ENCODE results near the gene GPR89A.
"Not testable (repeated sequence)": the region's sequence is repeated elsewhere in the genome, so short reads cannot be mapped to it uniquely, and the experiment has no call there.

GPR89A gene

DNA sequence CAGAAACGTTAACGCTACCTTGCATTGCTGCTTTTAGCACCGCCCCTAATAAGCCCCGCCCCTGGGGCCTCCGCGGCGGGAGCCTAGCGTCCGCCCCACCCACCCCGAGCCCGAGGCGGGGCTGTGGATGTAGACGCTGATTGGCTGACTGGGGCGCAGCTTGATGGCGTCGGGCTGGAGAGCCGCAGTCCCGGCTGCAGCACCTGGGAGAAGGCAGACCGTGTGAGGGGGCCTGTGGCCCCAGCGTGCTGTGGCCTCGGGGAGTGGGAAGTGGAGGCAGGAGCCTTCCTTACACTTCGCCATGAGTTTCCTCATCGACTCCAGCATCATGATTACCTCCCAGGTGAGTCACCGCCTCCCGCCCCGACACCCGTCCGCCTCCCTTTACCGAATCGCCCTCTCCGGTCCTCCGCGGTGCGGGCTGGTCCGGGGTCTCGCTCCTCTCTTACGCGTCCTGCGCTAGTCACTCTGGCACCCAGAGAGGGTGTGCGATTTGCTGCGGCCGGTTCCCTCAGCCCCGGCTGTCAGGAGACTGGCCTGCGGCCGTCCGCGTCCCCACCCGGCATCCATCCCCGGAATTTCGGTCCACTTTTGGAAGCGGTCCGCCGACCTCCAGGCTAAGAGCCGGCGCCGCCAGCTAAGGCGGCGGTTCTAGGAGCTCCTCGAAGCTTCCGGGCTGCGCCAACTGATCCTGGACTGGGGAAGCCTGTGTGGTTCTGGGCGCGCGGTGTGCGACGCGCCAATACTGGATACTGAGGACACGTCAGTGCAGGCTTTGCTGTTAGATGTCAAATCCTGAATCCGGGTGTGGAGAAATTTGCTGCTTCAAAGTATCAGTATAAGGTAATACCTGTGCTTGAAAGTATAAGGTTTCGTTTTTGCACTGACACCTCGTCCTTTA, at the start of gene GPR89A:
Gene GPR89A, plus strand, starts transcription at position 156 of the 901 bp plus-strand sequence. Its CDS starts 146 bp downstream, at position 302.
- peak; percentile 90 for DNase-seq

DNA sequence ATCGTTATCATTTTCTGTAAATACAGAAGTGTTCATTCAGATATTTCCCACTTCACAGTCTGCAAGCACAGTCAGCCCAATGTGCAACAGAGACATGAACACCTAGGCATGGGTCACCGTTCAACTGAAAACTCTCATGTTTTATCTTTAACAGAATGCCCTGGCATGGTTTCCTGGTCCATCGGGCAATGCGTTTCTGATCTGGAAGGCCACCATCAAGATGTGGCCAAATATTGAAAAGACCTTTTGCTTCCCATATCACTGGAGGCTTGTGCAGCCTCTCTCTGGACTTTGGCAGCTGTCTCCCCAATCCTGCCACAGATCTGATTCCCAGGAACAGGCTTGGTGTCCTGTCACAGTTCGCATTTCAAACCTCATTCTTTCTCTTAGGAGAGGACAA, 21.0 kb upstream of the GPR89A start:
- not testable (repeated sequence) for DNase-seq

DNA sequence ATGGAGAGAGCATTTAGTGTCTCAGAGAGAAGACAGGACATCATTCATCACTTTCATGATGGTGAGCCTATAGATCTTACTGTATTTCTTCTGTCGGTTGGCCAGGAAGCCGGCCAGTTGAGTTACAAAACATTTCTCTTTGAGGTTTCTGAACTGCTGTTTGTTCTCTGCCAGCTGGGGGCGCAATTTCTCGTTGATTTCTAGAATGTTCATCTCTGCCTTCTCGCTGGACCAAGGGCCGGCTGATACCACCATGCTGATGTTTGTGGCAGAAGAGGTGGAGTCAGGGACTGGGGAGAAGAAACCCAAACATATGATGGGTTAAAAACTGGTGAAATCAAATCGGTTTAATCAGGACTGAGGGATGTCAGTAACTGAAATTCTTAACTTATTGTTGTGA, 17.0 kb upstream of the GPR89A start:
- not testable (repeated sequence) for DNase-seq

DNA sequence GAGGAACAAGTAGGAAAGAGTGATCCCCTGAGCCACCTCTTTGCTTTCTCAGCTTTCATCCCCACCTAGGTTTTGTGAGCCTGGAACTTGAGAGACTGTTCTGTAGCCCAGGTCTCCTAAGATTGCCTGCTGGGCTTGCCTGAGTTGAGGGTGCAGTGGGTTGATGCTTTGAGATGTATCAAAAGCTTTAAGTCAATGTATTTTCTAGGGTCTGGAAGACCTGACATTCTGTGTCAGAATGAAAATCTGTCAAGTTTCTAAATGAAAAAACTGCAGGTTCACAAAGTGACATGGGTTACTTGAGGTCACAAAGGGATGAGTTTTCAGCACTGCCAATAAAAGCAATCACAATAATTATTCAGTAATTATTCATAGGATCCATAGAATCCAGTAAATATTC, 15.4 kb upstream of the GPR89A start:
- DNase-seq, result not testable (repeated sequence)

DNA sequence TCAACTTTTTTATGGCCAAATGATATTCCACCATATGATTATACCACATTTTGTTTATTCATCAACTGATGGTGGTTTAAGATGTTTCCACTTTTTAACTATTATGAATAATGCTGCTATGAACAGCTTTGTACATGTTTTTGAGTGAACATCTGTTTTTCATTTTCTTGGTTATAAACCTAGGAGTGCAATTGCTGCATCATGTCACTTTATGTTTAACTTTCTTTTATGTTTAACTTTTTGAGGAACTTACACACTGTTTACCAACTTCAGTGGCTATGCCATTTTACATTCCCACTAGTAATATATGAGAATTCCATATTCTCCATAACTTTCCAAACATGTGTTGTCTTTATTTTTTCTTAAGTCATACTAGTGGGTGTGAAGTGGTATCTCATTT, 12.4 kb upstream of the GPR89A start:
- DNase-seq, result not testable (repeated sequence)

DNA sequence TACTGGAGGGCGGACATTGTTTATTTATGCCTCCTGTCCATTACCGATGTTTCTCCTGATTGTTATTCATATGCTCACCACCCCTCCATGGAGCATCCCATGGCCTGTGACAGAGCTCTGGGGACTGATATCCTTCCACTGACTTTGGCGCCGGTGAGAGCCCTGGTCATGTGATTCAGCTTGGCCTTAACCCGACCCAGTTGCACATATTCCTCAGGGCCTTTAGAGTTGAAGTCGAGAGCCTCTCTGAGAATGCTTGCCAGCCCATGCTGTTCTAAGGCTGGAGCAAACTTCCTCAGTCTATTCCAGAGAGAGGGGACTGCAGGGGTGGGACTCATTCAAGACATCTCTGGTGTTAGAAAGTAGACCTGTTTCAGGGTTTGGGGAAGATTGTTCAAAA, 11.6 kb upstream of the GPR89A start:
- not testable (repeated sequence) for DNase-seq

DNA sequence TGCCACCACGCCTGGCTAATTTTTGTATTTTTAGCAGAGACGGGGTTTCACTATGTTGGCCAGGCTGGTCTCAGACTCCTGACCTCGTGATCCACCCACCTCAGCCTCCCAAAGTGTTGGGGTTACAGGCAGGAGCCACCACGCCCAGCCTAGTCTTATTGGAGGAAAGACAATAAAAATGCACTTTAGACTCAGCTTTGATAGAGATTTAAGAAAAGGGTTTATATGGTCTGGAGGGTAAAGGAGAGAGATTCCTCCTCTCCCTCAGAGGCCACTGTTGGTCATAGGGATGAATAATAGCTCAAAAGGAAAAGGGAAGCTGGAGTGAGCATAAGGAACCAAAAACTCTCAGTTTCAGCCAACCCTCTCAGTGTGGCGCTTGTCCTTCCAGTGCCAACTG, 8.4 kb upstream of the GPR89A start:
- DNase-seq, result not testable (repeated sequence)

DNA sequence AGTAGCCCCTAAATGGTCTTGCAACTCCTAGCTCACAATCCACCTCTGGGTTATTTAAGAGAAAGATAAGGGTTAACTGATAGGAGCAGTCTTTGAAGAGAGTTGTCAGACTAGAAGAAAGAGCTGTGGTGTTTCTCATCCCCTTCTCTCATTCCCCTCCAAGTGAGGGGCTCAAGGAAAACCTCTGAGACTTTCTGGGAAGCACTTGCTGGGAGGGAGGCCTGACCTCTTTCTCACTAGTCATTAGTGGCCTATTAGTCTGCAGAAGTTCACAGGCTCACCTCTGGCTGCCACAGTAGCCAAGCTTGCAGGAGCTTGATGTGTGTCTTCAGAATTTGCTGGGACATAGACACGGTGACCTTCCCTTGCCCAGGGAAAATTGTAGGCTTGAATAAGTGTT, 6.2 kb upstream of the GPR89A start:
- DNase-seq, result no peak

DNA sequence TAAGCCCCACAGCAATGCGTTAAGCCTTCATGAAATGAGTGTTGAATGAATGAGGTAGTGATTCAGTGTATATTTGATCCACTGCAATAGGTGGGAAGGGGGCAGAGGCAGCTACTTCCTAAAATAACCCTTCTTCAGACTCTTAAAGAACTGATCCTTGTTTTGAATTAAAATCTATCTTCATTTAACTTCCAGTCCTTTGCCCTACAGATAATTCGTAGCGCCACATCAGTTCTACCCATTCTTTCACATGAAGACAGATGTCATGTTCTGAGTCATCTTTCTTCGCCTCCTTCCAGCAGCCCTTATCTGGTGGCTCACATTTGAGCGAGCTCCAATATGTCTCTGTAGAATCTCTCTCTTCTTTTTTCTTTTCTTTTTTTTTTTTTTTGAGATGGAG, 948 bp upstream of the GPR89A start:
- not testable (repeated sequence) for DNase-seq

DNA sequence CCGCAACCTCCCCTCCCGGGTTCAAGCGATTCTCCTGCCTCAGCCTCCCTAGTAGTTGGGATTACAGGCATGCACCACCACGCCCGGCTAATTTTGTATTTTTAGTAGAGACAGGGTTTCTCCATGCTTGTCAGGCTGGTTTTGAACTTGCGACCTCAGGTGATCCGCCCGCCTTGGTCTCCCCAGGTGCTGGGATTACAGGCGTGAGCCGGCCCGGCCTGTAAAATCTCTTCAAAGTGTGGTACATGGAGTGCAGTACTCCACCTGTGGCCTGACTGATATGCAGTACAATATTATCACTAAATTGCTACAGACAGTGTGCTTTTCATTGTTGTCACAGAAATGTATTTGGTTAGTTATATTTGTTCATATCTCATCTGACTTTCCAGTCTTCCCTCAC, 499 bp upstream of the GPR89A start:
- DNase-seq, result not testable (repeated sequence)

DNA sequence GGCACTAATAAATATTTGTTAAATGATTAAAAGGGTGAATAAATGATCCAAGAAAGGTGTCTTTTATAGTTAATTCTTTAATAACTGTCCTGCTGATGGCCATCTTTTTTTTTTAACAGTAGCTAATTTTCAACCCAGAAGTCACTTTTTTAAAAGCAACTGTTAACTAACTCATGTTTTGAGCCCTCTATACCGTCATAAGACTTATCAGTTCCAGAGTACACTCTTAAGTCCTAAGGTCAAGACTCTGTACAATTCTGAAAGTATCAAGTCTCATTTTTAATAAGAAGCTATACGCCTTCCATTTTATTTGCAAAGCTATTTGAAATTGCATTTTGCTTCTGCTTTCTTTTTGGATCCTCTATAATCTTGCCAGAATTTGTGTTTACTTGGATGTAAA, 3.0 kb downstream of the GPR89A start:
- DNase-seq, result not testable (repeated sequence)

DNA sequence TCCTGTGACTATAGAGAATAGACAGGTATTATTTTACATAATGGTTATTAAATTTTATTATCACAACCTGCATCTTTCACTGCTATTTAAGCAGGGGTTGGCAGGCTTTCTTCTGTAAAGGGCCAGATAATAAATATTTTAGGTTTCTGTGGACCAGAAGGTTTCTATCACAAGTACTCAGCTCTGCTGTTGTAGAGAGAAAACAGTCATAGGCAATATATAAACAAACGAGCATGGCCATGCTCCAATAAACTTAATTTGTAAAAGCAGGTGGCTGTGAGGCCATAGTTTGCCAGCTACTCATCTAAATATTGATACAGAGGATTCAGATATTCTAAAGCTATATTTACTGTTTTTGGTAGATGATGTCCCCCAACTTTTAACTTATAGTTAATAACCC, 12.3 kb downstream of the GPR89A start:
- not testable (repeated sequence) for DNase-seq

DNA sequence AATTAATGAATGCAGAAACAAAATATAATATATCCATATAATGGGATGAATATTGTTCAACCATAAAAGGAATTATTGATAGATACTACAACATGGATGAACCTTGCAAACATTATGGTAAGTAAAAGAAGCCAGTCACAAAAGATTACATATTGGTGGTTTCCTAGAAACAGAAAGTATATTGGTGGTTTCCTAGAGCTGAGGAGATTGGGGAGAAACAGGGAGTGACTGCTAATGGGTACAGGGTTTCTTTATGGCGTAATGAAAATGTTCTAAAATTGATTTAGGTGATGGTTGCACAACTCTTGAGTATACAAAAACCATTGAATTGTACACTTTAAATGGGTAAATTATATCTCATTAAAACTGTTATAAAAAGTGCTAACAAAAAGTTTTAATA, 14.4 kb downstream of the GPR89A start:
- not testable (repeated sequence) for DNase-seq

DNA sequence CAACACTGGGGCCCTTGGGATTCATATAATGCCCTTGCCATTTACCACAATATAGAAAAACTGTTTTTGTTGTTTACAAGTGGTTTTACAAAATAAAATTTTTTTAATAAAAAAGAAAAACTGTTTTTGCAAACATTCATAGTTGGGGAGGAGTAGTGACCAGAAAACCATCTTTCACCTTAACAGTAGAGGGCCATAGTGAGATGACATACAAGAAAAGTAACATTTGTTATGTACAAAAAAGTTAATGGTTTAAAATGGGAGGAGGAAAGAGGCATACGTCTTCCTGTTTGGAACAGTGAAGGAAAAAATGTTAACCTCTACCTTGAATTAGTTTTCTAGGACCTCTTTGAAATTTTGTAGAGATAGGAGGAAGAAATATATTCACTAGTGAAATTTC, 28.4 kb downstream of the GPR89A start:
- DNase-seq, result not testable (repeated sequence)

DNA sequence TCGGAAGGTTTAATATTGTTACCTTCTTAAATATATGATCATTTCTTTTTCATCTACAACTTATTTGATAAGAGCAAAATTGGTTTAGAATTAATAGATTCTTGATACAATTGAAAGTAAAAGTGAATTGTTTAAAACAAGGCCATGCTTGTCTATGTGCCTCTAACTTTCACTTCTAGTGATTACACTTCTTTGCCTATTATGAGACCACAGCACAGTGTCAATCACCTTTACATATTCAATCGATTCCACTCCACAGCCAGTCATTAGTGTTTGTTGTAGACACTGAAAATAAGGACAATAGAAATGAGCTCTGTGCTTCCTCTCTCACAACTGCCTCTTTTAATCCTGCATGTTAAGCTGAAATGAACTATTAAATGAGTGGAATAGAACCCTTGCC, 34.1 kb downstream of the GPR89A start:
- not testable (repeated sequence) for DNase-seq

DNA sequence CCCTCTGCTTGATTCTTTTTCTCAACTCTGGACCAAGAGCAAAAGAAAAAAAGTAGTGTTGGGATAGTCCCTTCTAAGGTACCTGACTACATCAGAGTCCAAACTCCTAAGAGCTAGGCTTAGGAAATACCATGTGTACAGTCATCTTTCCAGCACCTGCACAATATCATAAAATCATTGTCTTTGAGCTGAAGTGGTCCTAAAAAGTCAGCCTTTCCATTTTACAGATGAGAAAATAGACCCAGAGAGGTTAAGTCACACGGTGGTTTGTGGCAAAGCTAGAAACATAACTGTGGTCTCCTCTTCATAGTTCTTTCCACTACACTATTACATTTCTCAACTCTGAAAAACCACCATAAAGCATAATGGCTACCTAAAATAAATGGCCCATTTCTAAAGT, 36.2 kb downstream of the GPR89A start:
- not testable (repeated sequence) for DNase-seq

DNA sequence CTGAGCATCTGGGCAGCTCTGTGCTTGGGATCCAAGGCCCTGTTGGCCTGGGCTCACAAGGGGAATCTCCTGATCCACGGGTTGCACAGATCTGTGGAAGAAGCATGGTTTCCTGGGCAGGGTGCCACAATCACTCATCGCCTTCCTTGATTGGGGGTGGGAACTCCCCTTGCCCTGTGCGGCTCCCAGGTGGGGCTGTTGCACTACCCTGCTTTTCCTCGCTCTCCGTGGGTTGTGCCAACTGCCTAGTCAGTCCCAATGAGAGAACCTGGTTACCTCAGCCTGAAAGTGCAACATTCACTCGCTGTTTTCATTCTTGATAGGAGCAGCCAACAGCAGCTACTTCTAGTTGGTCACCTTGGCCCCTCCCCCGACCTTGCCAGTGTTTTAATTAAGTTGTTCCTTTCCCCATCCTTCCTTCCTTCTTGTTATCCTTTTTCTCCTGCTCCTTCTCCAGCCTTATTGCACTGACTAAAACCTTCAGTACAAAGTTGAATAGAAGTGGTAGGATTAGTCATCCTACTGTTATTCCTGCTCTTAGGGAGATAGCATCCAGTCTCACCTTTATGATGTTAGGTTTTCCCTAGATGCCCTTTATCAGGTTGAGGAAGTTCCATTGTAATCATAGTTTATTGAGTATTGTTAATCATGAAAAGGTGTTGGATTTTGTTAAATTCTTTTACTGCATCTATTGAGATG, 48.6 kb downstream of the GPR89A start:
- DNase-seq, result not testable (repeated sequence)

DNA sequence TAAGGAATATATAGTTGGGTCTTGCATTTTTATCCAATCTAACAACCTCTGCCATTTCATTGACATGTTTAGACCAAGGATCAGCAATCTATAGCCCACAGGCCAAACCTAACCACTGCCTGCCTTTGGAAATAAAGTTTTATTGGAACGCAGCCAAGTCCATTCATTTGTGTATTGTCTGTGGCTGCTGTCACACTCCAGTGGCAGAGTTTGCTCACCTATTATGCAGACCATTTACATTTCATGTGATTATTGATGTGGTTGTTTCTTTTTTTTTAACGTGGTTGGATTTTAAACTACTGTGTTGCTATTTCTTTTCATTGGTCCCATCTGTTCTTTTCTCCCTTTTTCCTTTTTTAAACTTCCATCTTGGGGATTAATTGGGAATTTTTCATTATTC, 54.7 kb downstream of the GPR89A start:
- DNase-seq, result not testable (repeated sequence)

DNA sequence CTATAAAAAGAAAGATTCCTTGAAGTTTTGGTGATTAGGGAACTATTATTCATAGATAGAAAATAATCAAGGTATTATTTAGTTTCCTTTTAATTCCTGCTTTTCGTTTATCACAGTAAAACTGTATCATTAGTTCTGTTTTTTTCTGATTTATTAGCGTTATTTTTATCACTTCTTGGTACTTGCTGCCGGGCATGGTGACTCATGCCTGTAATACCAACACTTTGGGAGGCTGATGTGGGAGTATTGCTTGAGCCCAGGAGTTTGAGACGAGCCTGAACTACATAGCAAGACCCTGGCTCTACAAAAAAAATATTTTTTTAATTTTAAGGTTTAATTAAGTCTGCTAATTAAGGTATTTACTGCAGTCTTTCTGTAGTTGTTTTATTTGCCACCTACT, 57.2 kb downstream of the GPR89A start:
- not testable (repeated sequence) for DNase-seq

DNA sequence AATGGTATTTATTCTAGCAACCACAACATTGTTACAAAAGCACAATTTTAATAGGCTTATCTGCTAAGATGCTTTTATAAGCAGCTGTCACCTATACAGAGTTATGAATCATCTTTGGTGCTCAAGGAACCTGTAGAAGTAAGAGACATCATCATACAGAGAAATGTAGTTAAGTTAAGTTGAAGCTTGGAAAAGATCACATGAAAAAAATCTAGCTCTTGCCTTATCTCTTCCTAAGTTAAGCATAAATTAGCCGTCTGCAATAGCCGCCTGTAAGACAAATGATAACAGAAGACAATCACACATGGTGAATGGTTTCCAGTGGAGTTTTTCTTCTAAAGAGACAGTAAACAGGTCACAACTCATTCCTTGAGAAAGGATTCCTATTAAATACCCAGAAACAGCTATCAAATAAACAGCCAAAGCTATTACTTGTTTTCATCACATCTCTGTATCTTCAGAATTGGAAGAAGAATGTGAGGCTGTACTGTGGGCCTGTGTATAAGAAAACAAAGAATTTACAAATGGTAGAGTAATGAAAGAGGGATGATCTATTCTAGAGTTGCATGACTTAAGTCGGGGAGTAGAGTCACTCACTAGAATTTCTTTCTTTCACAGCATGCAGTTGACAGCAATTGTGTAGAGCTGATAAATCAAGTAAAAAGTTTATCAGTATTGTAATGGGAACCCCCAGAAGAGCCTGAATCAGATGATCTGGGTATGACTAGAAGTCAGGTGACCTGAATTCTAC, 63.4 kb downstream of the GPR89A start:
- DNase-seq, result not testable (repeated sequence)

DNA sequence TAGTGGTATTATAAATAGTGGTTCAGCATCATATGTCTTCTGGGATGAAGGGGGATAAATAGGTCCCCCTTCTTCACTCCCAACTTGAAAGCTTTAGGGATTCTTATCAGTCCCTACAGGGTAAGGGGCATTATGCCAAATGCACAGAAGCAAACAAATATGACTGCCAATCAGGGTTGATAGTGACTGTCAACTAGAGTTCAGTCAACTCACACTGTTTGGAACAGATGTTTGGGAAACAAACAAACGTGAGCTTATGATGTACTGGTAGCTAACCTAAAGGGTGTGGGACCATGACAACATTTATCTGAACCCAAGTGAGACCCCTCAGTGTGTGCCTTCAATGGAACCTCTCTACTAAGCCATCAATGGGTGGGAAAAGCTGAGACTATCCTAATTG, 65.4 kb downstream of the GPR89A start:
- DNase-seq, result not testable (repeated sequence)

DNA sequence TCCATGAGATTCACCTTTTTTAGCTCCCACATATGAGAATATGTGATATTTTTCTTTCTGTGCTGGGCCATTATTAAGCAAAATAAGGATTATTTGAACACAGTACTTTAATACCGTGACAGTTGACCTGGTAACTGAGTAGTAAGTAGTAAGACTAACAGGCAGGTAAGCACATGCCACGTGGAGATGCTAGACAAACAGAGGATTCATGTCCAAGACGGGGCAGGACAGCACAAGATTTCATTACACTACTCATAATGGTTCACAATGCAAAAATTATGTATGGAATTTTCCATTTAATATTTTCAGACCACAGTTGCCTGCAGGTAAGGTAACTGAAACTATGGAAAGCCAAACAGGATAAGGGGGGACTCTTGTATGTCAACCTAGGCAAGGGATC, 77.1 kb downstream of the GPR89A start:
- not testable (repeated sequence) for DNase-seq

DNA sequence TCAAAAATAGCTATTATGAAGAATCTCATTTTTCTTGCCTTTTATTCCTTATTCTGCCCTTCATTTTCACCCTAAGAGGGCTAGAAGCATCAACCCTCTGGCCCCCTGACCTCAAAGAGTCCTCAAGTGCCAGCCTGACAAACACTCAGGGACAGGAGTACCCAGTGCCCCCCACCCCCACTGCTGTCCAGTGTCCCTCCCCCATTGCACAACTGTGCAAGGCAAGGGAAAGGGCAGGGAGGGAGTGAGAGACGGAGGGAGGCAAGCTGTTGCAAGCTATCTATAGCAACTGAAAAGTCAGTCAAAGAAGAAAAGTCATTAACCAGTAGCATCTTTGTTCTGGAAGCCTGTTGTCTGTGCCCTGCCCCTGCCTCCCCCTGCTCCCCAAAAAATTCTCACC, 78.3 kb downstream of the GPR89A start:
- not testable (repeated sequence) for DNase-seq
